ENCODE data around the gene PRKCQ.
"Not testable (repeated sequence)": the region's sequence is repeated elsewhere in the genome, so short reads cannot be mapped to it uniquely, and the experiment has no call there.

The PRKCQ gene

GRCh38 chr10:6388261-6388893 lies 191.7 kb downstream of the PRKCQ start:
- no peak overlapping the region; a peak in 1 of 20 replicates for H3K4me3 ChIP-seq

DNA sequence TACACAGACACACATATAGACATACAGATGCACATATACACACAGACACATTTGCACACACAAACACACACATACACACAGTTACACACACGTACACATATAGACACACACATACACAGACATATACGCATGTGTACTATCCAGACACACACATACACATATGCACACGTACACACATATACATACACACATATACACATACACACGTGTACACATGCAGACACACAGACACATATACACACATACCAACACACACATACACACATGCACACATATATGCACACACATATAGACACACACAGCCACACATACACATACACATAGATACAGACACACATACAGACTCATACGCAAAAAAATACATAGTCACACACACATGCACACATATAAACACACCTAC lies 193.1 kb downstream of the PRKCQ start:
- peak overlapping the region in 3 of 11 experiments; percentile 80 to 95 (median 91); a peak in 5 of 22 replicates for H3K4me2 ChIP-seq
- no peaks in the 10 kb centered on the region for H4K20me1 ChIP-seq
- no peak overlapping the region for H3K4me3 ChIP-seq
- H3K9me3 ChIP-seq (replicated peaks in 1 of 11): peaks cover 26 to 40% (median 33%) of the 10 kb centered on the region in 11 experiments
- peak overlapping the region in 2 of 11 experiments; percentile 53 to 57; a peak in 2 of 22 replicates for H3K27ac ChIP-seq
- no peak for TF ChIP-seq Cebpa-rat (IDR thresholded peaks at IDR 0.05)
- H3K36me3 ChIP-seq: peaks cover 0 to 7% (median 0%) of the 10 kb centered on the region in 11 experiments; a peak in 3 of 22 replicates
- H3K4me1 ChIP-seq: peaks cover 25 to 94% (median 34%) of the 10 kb centered on the region in 10 experiments
- no peaks in the 10 kb centered on the region; a peak in 1 of 22 replicates for H3K27me3 ChIP-seq
- H3K9ac ChIP-seq: peak overlapping the region in 1 of 11 experiments; percentile 22; a peak in 1 of 22 replicates

More at GRCh38 chr10:6388261-6388893, 191.7 kb downstream of the PRKCQ start:
- Histone ChIP-seq H3K27ac (peak overlapping the region in 2 of 11 experiments; percentile 12 to 25; a peak in 2 of 22 replicates), H3K4me2 (peak overlapping the region in 5 of 11 experiments; percentile 17 to 46 (median 32); a peak in 7 of 22 replicates), H3K9ac (no peak overlapping the region), H3K9me3 (replicated peaks in 1 of 11) (peaks cover 26 to 47% (median 33%) of the 10 kb centered on the region in 11 experiments), H3K36me3 (peaks cover 0 to 7% (median 0%) of the 10 kb centered on the region in 11 experiments; a peak in 3 of 22 replicates), H4K20me1 (no peaks in the 10 kb centered on the region), H3K4me1 (peaks cover 13 to 88% (median 21%) of the 10 kb centered on the region in 10 experiments), H3K27me3 (no peaks in the 10 kb centered on the region; a peak in 1 of 22 replicates)
- TF ChIP-seq Cebpa-rat (IDR thresholded peaks at IDR 0.05): no peak

GRCh38 chr10:6386346-6386745 lies 193.7 kb downstream of the PRKCQ start:
- Histone ChIP-seq H3K4me1 (peaks cover 31 to 94% (median 40%) of the 10 kb centered on the region in 10 experiments), H3K4me2 (peak overlapping the region in 5 of 11 experiments; percentile 28 to 95 (median 80); a peak in 10 of 22 replicates), H4K20me1 (no peaks in the 10 kb centered on the region), H3K36me3 (peaks cover 0 to 7% (median 0%) of the 10 kb centered on the region in 11 experiments; a peak in 3 of 22 replicates), H3K27me3 (no peaks in the 10 kb centered on the region; a peak in 1 of 22 replicates), H3K27ac (peak overlapping the region in 4 of 11 experiments; percentile 40 to 69 (median 55); a peak in 7 of 22 replicates), H3K9me3 (replicated peaks in 1 of 11) (peaks cover 28 to 42% (median 36%) of the 10 kb centered on the region in 11 experiments), H3K4me3 (no peak overlapping the region), H3K9ac (peak overlapping the region in 2 of 11 experiments; percentile 9 to 22; a peak in 2 of 22 replicates)
- no peak for TF ChIP-seq Cebpa-rat (IDR thresholded peaks at IDR 0.05)

- H3K27me3 ChIP-seq: no peaks in the 10 kb centered on the region; a peak in 1 of 22 replicates
- 0 out of 22 replicates have a peak, but pooled peaks of 2 of the 11 experiments have one; percentile 30 to 33 for TF ChIP-seq Cebpa-rat (IDR thresholded peaks at IDR 0.05)
- H3K9me3 ChIP-seq (replicated peaks in 1 of 11): peaks cover 31 to 42% (median 36%) of the 10 kb centered on the region in 11 experiments
- peak overlapping the region in 4 of 11 experiments; percentile 24 to 57 (median 48); a peak in 7 of 22 replicates for H3K27ac ChIP-seq
- H3K4me1 ChIP-seq: peaks cover 36 to 94% (median 44%) of the 10 kb centered on the region in 10 experiments
- H4K20me1 ChIP-seq: no peaks in the 10 kb centered on the region
- peak overlapping the region in 6 of 11 experiments; percentile 2 to 95 (median 57); a peak in 8 of 22 replicates for H3K4me2 ChIP-seq
- peak overlapping the region in 3 of 11 experiments; percentile 1 to 10 (median 9); a peak in 1 of 22 replicates for H3K9ac ChIP-seq
- H3K36me3 ChIP-seq: peaks cover 0 to 8% (median under 1%) of the 10 kb centered on the region in 11 experiments; a peak in 7 of 22 replicates
- no peak overlapping the region for H3K4me3 ChIP-seq
Observed at GRCh38 chr10:6385665-6386064, 194.4 kb downstream of the PRKCQ start.

GRCh38 chr10:6384847-6385246 lies 195.2 kb downstream of the PRKCQ start:
- peaks cover 36 to 93% (median 44%) of the 10 kb centered on the region in 10 experiments for H3K4me1 ChIP-seq
- H3K9ac ChIP-seq: no peak overlapping the region
- no peak for TF ChIP-seq Cebpa-rat (IDR thresholded peaks at IDR 0.05)
- peak overlapping the region in 3 of 11 experiments; percentile 80 to 95 (median 91); a peak in 6 of 22 replicates for H3K4me2 ChIP-seq
- no peak overlapping the region for H3K4me3 ChIP-seq
- H4K20me1 ChIP-seq: no peaks in the 10 kb centered on the region
- H3K9me3 ChIP-seq (replicated peaks in 1 of 11): peaks cover 31 to 42% (median 36%) of the 10 kb centered on the region in 11 experiments
- H3K27ac ChIP-seq: peak overlapping the region in 2 of 11 experiments; percentile 44 to 53; a peak in 2 of 22 replicates
- peaks cover 0 to 16% (median 8%) of the 10 kb centered on the region in 11 experiments; a peak in 10 of 22 replicates for H3K36me3 ChIP-seq
- H3K27me3 ChIP-seq: no peaks in the 10 kb centered on the region; a peak in 1 of 22 replicates

- no peak for TF ChIP-seq Cebpa-rat (IDR thresholded peaks at IDR 0.05)
- peak overlapping the region in 8 of 11 experiments; percentile 78 to 95 (median 88); a peak in 10 of 22 replicates for H3K4me2 ChIP-seq
- peak overlapping the region in 4 of 11 experiments; percentile 71 to 74 (median 73); a peak in 4 of 22 replicates for H3K27ac ChIP-seq
- H3K4me3 ChIP-seq: no peak overlapping the region
- no peaks in the 10 kb centered on the region for H4K20me1 ChIP-seq
- no peaks in the 10 kb centered on the region; a peak in 1 of 22 replicates for H3K27me3 ChIP-seq
- H3K9ac ChIP-seq: no peak overlapping the region
- peaks cover 3 to 25% (median 15%) of the 10 kb centered on the region in 11 experiments; a peak in 14 of 22 replicates for H3K36me3 ChIP-seq
- H3K9me3 ChIP-seq (replicated peaks in 1 of 11): peaks cover 35 to 42% (median 37%) of the 10 kb centered on the region in 11 experiments
- peaks cover 29 to 85% (median 41%) of the 10 kb centered on the region in 10 experiments for H3K4me1 ChIP-seq
Observed at GRCh38 chr10:6384031-6384430, 196.0 kb downstream of the PRKCQ start.

DNA sequence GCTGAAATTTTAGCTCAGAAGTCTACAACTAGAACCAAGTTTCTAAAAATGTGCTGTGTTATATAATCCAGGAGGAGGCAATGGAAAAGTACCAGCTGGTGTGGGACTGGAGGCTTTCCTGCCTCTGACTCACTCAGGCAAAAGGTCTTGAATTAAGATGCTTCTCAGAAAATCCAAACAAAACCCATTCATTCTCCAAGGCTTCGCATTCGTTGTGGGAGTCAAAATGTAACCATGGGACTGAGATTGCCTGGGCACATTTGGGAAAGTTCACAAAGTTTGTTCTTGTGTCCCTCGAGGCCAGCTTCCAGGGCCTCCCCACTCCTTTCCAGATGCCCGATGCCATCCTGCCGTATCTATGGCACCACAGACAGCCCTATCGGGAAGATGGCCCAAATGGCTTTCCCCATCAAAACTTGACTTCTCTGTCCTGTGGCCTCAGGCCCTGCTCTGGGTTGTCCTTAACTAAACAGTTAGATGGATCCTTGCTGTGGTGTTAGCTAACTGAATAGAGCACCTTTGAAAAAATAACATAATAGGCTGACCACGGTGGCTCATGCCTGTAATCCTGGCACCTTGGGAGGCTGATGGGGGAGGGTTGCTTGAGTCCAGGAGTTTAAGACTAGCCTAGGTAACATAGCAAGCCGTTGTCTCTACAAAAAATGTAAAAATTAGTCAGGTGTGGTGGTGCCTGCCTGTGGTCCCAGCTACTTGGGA lies 196.8 kb downstream of the PRKCQ start:
- Histone ChIP-seq H3K9me3 (replicated peaks in 1 of 11) (peaks cover 35 to 42% (median 37%) of the 10 kb centered on the region in 11 experiments), H4K20me1 (no peaks in the 10 kb centered on the region), H3K27me3 (no peaks in the 10 kb centered on the region; a peak in 1 of 22 replicates), H3K9ac (peak overlapping the region in 4 of 11 experiments; percentile 38 to 72 (median 65); a peak in 1 of 22 replicates), H3K36me3 (peaks cover 5 to 23% (median 18%) of the 10 kb centered on the region in 11 experiments; a peak in 14 of 22 replicates), H3K4me2 (peak overlapping the region; percentile 78 to 95 (median 86)), H3K4me3 (peak overlapping the region in 2 of 10 experiments; percentile 38 to 39; a peak in 2 of 20 replicates), H3K4me1 (peaks cover 25 to 78% (median 39%) of the 10 kb centered on the region in 10 experiments), H3K27ac (peak overlapping the region; percentile 55 to 78 (median 72); a peak in 20 of 22 replicates)
- TF ChIP-seq Cebpa-rat (IDR thresholded peaks at IDR 0.05): no peak

DNA sequence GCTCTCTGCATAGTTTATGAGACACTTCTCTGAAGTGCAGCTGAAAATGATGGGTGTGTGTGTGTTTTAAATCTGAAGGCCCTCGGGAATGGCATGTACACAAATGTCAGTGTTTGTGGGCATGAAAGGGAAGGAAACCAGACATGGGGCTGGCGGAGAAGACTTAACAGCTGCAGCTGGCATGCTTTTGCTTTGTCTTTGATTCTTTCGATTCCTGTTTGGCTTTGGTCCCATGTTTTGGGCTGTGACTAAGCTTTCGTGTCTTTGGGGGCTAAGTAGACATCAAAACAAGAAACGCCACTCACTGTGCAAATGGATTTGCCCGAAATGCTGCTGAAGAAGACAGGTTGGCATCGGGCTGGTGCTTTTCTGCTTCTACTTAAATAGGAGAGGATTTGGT lies 198.0 kb downstream of the PRKCQ start:
- Histone ChIP-seq H4K20me1 (no peaks in the 10 kb centered on the region), H3K9ac (peak overlapping the region; percentile 38 to 72 (median 64); a peak in 20 of 22 replicates), H3K9me3 (replicated peaks in 1 of 11) (peaks cover 41 to 46% (median 42%) of the 10 kb centered on the region in 11 experiments), H3K4me2 (peak overlapping the region; percentile 78 to 95 (median 86)), H3K4me3 (peak overlapping the region in 9 of 10 experiments; percentile 10 to 51 (median 40); a peak in 16 of 20 replicates), H3K36me3 (peaks cover 5 to 30% (median 18%) of the 10 kb centered on the region in 11 experiments; a peak in 14 of 22 replicates), H3K27ac (peak overlapping the region; percentile 64 to 78 (median 72)), H3K4me1 (peaks cover 25 to 68% (median 39%) of the 10 kb centered on the region in 10 experiments), H3K27me3 (no peaks in the 10 kb centered on the region; a peak in 1 of 22 replicates)
- TF ChIP-seq Cebpa-rat (IDR thresholded peaks at IDR 0.05): no peak

DNA sequence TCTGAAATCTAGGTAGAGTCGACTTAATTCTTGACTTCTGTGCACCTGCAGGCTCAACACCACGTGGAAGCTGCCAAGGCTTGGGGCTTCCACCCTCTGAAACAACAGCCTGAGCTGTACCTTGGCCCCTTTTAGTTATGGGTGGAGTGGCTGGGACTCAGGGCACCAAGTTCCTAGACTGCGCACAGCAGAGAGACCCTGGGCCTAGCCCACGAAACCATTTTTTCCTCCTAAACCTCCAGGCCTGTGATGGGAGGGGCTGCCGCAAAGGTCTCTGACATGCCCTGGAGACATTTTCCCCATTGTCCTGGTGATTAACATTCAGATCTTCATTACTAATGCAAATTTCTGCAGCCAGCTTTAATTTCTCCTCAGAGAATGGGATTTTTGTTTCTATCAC lies 199.6 kb downstream of the PRKCQ start:
- Histone ChIP-seq H3K4me3 (peak overlapping the region in 9 of 10 experiments; percentile 9 to 43 (median 30); a peak in 13 of 20 replicates), H3K4me2 (peak overlapping the region in 1 of 11 experiments; percentile 91; a peak in 1 of 22 replicates), H3K9me3 (replicated peaks in 1 of 11) (peaks cover 41 to 48% (median 42%) of the 10 kb centered on the region in 11 experiments), H3K36me3 (peaks cover 5 to 30% (median 18%) of the 10 kb centered on the region in 11 experiments; a peak in 14 of 22 replicates), H3K4me1 (peaks cover 38 to 52% (median 45%) of the 10 kb centered on the region in 10 experiments)
- not testable (repeated sequence) for H4K20me1 ChIP-seq, H3K27ac ChIP-seq, H3K9ac ChIP-seq, H3K27me3 ChIP-seq

Data from BLaER1 treated with 17β-estradiol and CSF1 and Interleukin-3, amounts not matched to agents 10 nM and 100 nM (cell line).